Loucy (cell line): ENCODE results near the gene FN3KRP.

Source experiments
- H2AFZ ChIP-seq: fragments of 200-600 bp; sonication (generic); 2 replicates; pipeline ENCODE4 v1.6.0; 2016; ENCODE audit warnings: antibody characterized with exemption, mild to moderate bottlenecking, low read length, moderate library complexity
- H3F3A ChIP-seq: fragments of 200-600 bp; 2 replicates; pipeline ENCODE4 v1.6.0; 2016; ENCODE audit warnings: antibody characterized with exemption, low read depth, mild to moderate bottlenecking
- H3K27me3 ChIP-seq: fragments of 200-600 bp; sonication (generic); 2 replicates; pipeline ENCODE4 v1.6.1; 2014; ENCODE audit warnings: low read length, mild to moderate bottlenecking; ENCODE audit not compliant: insufficient read depth, poor library complexity, severe bottlenecking
- H3K36me3 ChIP-seq: fragments of 200-600 bp; sonication (generic); 2 replicates; pipeline ENCODE4 v1.6.1; 2016; ENCODE audit warnings: low read length; ENCODE audit not compliant: insufficient read depth
- H3K4me1 ChIP-seq: fragments of 200-600 bp; sonication (generic); 2 replicates; pipeline ENCODE4 v1.5.1; 2014; ENCODE audit warnings: low read length, mild to moderate bottlenecking; ENCODE audit not compliant: insufficient read depth, poor library complexity, severe bottlenecking
- H3K4me2 ChIP-seq: fragments of 200-600 bp; sonication (generic); 2 replicates; pipeline ENCODE4 v1.6.0; 2014; ENCODE audit warnings: antibody characterized with exemption, low read length, low read depth, mild to moderate bottlenecking; ENCODE audit not compliant: poor library complexity, severe bottlenecking
- H3K4me3 ChIP-seq: fragments of 200-600 bp; sonication (generic); 2 replicates; pipeline ENCODE4 v1.5.1; 2014; ENCODE audit warnings: low read length, mild to moderate bottlenecking, mixed read lengths; ENCODE audit not compliant: poor library complexity, severe bottlenecking
- H3K79me2 ChIP-seq: fragments of 200-600 bp; sonication (generic); 2 replicates; pipeline ENCODE4 v1.6.1; 2014; ENCODE audit warnings: low read length; ENCODE audit not compliant: insufficient read depth
- H3K9ac ChIP-seq: fragments of 200-600 bp; sonication (generic); 2 replicates; pipeline ENCODE4 v1.6.0; 2014; ENCODE audit warnings: mild to moderate bottlenecking, low read depth, low read length, moderate library complexity; ENCODE audit not compliant: poor library complexity, severe bottlenecking
- H3K9me2 ChIP-seq: fragments of 200-600 bp; sonication (generic); replicated peaks from 2 replicates; pipeline ENCODE4 v1.6.1; 2016; ENCODE audit warnings: low read depth, low read length, mixed read lengths
- H3K9me3 ChIP-seq: fragments of 200-600 bp; sonication (generic); 2 replicates; pipeline ENCODE4 v1.6.1; 2014; ENCODE audit warnings: mild to moderate bottlenecking, antibody characterized with exemption, low read length, low read depth; ENCODE audit not compliant: insufficient read depth
- H4K20me1 ChIP-seq: fragments of 200-600 bp; sonication (generic); 2 replicates; pipeline ENCODE4 v1.6.0; 2014; ENCODE audit warnings: antibody characterized with exemption, low read length, mild to moderate bottlenecking; ENCODE audit not compliant: insufficient read depth, poor library complexity, severe bottlenecking
- CTCF ChIP-seq: fragments of 200-600 bp; sonication (generic); conservative IDR thresholded peaks from 2 replicates; pipeline ENCODE4 v1.5.1; 2014; ENCODE audit warnings: mild to moderate bottlenecking, antibody characterized with exemption, low read length
- EZH2phosphoT487 ChIP-seq: fragments of 200-600 bp; IDR thresholded peaks from 2 replicates; pipeline ENCODE4 v1.6.1; 2018; ENCODE audit warnings: antibody characterized with exemption, mild to moderate bottlenecking, moderate library complexity, borderline replicate concordance

The FN3KRP gene

GRCh38 chr17:82736511-82737185 lies 20.1 kb downstream of the FN3KRP start:
- TF ChIP-seq CTCF (no peak), EZH2phosphoT487 (no peak)
- Histone ChIP-seq H3K4me3 (no peak overlapping the region), H3K9ac (no peak overlapping the region), H4K20me1 (no peaks in the 10 kb centered on the region), H3K4me1 (no peaks in the 10 kb centered on the region), H3K9me2 (no peaks in the 10 kb centered on the region), H3K9me3 (no peaks in the 10 kb centered on the region; the same call in 1 of the 2 replicates), H3K4me2 (no peak overlapping the region), H3K36me3 (no peaks in the 10 kb centered on the region), H3K27me3 (no peaks in the 10 kb centered on the region), H3F3A (no peaks in the 10 kb centered on the region), H2AFZ (no peak overlapping the region), H3K79me2 (no peaks in the 10 kb centered on the region)

- no peaks in the 10 kb centered on the region for H3K36me3 ChIP-seq
Measured at GRCh38 chr17:82737967-82738877, 21.7 kb downstream of the FN3KRP start.

More at GRCh38 chr17:82737967-82738877, 21.7 kb downstream of the FN3KRP start:
- Histone ChIP-seq H3F3A (no peaks in the 10 kb centered on the region), H3K9me2 (no peaks in the 10 kb centered on the region), H3K9ac (no peak overlapping the region), H3K4me1 (no peaks in the 10 kb centered on the region), H4K20me1 (no peaks in the 10 kb centered on the region), H3K79me2 (no peaks in the 10 kb centered on the region), H3K4me3 (no peak overlapping the region), H2AFZ (no peak overlapping the region), H3K4me2 (no peak overlapping the region), H3K9me3 (no peaks in the 10 kb centered on the region; the same call in 1 of the 2 replicates), H3K27me3 (no peaks in the 10 kb centered on the region)
- TF ChIP-seq CTCF (no peak), EZH2phosphoT487 (no peak)
